Activated CD8-positive, alpha-beta memory T cell treated with anti-CD3 and anti-CD28 coated beads, Interleukin-2, amount 50 U/mL, for 24 hours (primary cell): ENCODE results near the gene NSFL1C.
"Not testable (repeated sequence)": the region's sequence is repeated elsewhere in the genome, so short reads cannot be mapped to it uniquely, and the experiment has no call there.

ENCODE experiments used
- DNase-seq: peaks from one replicate; pipeline ENCODE4 v3.0.0-alpha.2; 2020; ENCODE audit errors: extremely low read depth

The NSFL1C gene

GRCh38 chr20:1466211-1467081 lies at the start of gene NSFL1C:
TSS of gene NSFL1C (minus strand) at chr20:1466849. CDS start at chr20:1466824, 25 bp downstream.
- peak; percentile 82 for DNase-seq

GRCh38 chr20:1513801-1514200 lies 47.2 kb upstream of the NSFL1C start:
- DNase-seq, result no peak

- no peak for DNase-seq
Observed at GRCh38 chr20:1509237-1509636, 42.6 kb upstream of the NSFL1C start.

GRCh38 chr20:1508574-1508973 lies 41.9 kb upstream of the NSFL1C start:
- DNase-seq, result no peak

- no peak for DNase-seq
Observed at GRCh38 chr20:1507276-1507675, 40.6 kb upstream of the NSFL1C start.

- DNase-seq, result no peak
Observed at GRCh38 chr20:1505871-1506270, 39.2 kb upstream of the NSFL1C start.

GRCh38 chr20:1505361-1505760 lies 38.7 kb upstream of the NSFL1C start:
- no peak for DNase-seq

GRCh38 chr20:1503564-1504227 lies 37.0 kb upstream of the NSFL1C start:
- peak; percentile 41 for DNase-seq

GRCh38 chr20:1500496-1500895 lies 33.8 kb upstream of the NSFL1C start:
- no peak for DNase-seq

GRCh38 chr20:1499528-1500420 lies 33.1 kb upstream of the NSFL1C start:
- DNase-seq, result no peak

- DNase-seq, result not testable (repeated sequence)
Observed at GRCh38 chr20:1497371-1497770, 30.7 kb upstream of the NSFL1C start.

GRCh38 chr20:1496930-1497329 lies 30.3 kb upstream of the NSFL1C start:
- no peak for DNase-seq

- no peak for DNase-seq
Observed at GRCh38 chr20:1494436-1494835, 27.8 kb upstream of the NSFL1C start.

GRCh38 chr20:1493536-1493935 lies 26.9 kb upstream of the NSFL1C start:
- DNase-seq, result no peak

- no peak for DNase-seq
Observed at GRCh38 chr20:1491860-1492642, 25.4 kb upstream of the NSFL1C start.

GRCh38 chr20:1491281-1491840 lies 24.7 kb upstream of the NSFL1C start, which contains the start of gene SIRPB2:
TSS of gene SIRPB2 (minus strand) at chr20:1491420. CDS start at chr20:1491359, 61 bp downstream.
- DNase-seq, result no peak

- DNase-seq, result no peak
Observed at GRCh38 chr20:1490643-1491195, 24.1 kb upstream of the NSFL1C start.

GRCh38 chr20:1489764-1490436 lies 23.3 kb upstream of the NSFL1C start:
- DNase-seq, result no peak

GRCh38 chr20:1489325-1489724 lies 22.7 kb upstream of the NSFL1C start:
- no peak for DNase-seq

GRCh38 chr20:1486566-1486965 lies 19.9 kb upstream of the NSFL1C start:
- DNase-seq, result no peak
